Measurements from ENCODE around the gene ANXA3.

- TF ChIP-seq, protein P1, sequence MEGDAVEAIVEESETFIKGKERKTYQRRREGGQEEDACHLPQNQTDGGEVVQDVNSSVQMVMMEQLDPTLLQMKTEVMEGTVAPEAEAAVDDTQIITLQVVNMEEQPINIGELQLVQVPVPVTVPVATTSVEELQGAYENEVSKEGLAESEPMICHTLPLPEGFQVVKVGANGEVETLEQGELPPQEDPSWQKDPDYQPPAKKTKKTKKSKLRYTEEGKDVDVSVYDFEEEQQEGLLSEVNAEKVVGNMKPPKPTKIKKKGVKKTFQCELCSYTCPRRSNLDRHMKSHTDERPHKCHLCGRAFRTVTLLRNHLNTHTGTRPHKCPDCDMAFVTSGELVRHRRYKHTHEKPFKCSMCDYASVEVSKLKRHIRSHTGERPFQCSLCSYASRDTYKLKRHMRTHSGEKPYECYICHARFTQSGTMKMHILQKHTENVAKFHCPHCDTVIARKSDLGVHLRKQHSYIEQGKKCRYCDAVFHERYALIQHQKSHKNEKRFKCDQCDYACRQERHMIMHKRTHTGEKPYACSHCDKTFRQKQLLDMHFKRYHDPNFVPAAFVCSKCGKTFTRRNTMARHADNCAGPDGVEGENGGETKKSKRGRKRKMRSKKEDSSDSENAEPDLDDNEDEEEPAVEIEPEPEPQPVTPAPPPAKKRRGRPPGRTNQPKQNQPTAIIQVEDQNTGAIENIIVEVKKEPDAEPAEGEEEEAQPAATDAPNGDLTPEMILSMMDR (IDR thresholded peaks at IDR 0.05; ENCODE audit: poor library complexity), result no peak
- TF ChIP-seq EZH2phosphoT487 (IDR thresholded peaks at IDR 0.05; ENCODE audit: low read depth, severe bottlenecking, unreplicated experiment), result no peak
Measured at GRCh38 chr4:78624048-78624447, 72.5 kb downstream of the ANXA3 start.

All from hepatocyte (in vitro differentiated cells).